GM21737 (cell line): ENCODE data around the gene SALL1.

Experiments
- ATAC-seq: cut with Tn5 transposase; IDR thresholded peaks from one replicate; pipeline ENCODE4 v1.9.1; 2021; ENCODE audit warnings: mild to moderate bottlenecking, moderate library complexity; ENCODE audit not compliant: unreplicated experiment

The SALL1 gene

DNA sequence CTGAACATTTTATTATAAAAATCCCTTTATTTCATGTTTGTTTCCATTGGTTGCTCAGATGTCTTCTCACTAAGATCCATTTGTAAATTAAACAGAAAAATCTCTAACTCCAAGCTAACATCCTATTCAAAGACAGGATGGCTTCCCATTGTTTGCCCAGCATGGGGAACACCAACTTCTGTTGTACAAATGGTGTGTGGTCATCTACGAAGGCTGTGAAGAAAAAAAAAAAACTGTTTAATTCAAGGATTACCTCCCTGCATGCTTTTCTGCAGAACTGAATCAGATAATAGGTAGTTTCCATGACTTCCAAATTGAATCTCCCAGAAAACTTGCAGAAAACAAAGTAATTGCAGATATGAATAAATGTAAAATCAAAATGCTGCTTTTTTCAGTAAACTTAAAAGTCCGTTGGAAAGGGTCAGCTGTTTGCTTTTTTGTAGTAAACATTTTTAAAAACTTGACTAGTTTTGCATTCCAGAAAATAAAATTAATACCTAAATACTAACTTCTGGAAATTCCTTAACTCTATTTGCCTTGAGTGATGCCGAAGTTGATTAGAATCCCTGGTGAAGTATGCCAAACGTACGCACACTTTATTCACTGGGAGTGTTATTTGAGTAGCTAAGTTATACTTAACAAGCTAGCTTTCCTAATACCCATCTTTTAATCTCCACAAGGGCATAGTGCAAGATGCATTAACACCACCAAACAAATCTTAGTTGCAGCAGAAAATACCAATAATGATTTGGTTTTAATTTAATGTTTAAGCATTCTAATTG lies 7.7 kb downstream of the SALL1 start:
- no peak for ATAC-seq

DNA sequence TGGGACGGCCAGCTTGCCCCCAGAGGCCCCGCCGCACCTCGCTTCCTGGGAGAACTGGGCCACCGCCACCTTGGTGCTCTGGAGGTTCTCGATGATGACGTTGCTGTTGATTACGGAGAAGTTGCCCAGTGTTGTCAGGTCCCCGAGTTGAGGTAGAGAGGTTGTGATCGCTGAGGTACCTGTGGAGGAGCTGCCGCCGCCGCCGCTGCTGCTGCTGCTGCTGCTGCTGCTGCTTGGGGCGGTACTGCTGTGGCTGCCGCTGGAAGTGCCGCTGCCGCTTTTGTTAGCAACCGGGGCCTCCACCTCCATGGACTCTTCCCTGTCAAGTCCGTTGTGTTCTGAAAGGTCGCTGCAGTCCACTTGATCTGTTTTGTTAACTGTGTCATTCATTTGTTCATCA lies 9.5 kb downstream of the SALL1 start:
- ATAC-seq = no peak

DNA sequence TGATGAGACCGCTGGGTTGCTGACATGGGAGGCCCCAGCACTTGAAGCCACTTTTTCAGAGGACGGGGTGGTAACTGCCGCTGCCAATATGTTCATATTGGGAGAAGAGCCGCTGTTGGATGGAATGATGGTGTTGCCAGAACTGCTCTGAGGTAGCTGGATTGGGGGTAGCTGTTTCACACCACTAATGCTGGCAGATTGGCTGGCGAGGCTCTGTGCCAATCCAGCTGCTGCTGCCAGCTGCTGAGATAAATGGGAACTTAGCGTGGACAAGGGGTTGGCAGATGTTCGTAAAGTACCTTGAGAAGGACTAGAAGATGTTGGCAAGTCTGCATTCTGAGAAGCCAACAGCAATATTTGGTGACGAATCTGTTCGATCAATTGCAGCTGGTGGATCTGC lies 10.0 kb downstream of the SALL1 start:
- no peak for ATAC-seq

DNA sequence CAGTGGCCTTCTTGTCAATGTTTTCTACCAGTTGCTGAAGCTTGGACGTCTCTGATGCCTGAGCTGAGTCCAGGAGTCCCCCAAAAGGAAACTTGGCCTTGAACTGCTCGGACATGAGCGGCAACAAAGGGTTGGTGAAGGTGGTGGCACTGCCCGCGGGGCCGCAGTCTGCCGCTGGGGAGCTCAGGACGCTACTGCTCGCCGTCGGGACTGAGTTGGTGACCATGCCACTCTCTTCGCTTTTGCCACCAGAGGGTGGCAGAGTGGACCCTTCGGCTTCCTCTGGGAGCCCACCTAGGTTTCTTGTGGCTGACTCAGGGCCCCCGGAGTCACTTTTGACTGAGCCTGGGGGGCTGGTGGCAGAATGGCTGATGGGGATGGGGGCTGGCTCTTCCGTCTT lies 11.0 kb downstream of the SALL1 start:
- no peak for ATAC-seq

DNA sequence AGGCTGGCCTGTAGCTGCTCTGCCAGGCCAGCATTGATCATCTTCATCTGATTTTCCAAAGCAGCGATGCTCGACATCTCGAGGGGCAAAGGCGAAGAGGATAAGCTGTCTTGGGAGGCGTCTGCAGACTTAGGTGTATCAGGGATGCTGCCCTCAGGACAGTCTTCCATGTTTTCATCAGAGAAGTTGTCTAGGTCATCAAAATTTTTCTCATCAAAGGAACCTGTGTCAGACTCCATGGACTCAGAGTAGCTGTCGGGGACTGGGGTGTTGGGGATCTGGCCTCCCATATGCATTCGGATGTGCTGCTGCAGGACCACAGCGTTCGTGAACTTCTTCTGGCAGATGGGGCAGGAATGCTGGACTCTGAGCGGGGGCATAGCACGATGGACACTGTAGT lies 11.5 kb downstream of the SALL1 start:
- no peak for ATAC-seq

DNA sequence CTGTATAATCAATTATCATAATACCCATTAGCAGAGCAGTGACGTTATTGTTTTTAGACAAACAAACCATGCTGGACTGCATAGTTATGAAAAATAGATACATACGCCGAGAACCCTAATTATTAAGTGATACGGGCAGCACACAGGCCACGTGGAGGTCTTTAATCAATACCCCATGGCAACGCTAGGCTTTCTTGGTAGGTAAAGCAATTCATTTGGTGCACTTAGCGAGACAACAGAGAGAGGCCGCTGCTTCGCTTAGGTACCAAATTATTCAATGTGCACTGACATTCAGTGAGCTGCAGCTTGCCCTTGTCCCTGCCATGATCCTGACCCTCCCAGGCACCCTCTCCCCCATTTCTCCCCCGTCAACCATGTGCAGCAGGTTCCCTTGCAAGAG lies 12.9 kb downstream of the SALL1 start:
- no peak for ATAC-seq

DNA sequence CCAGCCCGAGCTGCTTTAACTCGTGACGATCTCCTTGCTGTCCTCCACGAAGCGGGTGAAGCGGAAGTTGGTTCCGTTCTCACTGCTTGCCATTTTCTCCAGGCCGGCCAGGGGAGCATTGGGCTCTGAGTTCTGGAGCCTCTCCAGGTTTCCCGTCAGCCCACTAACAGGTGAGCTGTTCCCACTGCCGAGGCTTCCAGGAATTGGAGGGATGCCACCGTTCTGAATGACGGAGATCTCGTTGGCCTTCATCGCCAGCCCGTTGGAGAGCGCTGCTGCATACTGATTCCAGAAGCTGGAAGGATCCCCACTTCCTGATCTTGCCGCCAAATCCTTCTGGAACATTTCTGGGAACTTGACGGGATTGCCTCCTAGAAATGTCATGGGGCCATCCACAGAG lies 14.0 kb downstream of the SALL1 start:
- no peak for ATAC-seq

DNA sequence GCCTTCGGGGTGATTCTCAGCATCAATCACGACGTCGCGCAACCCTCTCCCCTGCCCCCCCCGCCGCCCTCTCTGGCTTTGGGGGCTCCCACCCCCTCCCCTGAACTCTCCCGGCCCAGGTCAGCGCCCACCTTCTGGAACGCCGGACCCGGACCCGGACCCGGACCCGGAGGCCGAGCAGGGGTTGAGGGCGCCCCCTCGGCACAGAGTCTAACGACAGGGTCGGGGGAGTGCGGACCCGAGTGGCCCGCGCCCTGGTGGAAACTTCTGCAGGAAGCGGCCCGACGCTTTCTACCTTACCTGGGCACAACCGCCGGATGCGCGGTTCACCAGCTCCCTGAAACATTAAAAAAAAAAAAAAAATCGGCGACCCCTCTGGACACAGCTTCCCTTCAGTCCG lies 16.2 kb downstream of the SALL1 start:
- ATAC-seq = no peak

DNA sequence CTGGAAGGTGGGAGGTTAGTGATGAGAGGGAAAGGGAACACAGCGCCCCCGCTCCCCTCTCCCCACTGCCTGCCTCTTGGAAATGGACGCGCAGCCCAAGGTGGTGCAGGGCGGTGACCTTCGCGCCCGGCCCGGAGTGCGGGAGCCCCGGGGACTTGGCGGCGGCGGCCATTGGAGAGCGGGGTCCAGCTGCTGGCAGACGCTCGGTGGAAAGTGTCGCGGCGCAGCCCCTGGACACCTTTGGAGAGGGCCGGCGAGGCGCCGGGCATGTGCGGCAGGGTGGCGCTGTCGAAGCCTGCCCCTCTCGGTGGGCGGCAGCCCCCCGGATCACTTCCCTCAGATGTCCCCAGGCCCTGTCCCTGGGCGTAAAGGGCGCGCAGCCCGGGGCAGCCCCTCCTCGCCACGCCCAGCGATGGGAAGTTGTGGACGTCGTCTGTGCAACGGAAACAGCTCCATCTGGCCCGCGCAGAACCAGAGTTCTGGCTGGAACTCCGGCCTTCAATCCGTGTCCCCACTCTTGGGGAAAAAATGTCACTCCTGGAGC lies 16.7 kb downstream of the SALL1 start:
- ATAC-seq = no peak

DNA sequence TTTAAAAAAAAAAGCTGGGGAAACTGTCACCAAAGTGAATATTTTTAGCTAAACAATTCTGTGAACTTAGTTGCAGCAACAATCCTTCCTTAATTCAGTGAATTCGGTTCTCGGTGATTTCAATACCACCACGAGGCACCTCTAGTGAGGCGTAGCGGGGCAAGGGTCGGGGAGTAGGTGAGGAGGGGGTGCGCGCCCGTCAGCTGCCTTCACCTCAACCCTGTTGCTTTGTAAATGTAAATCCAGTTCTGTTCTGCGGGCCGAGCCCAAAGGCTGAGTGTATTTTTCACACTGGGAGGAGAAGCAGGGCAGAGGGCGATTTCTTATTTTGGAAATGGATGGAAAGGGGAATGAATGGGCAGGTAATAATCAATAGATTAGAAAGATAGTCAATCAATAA lies 17.4 kb downstream of the SALL1 start:
- ATAC-seq = no peak

DNA sequence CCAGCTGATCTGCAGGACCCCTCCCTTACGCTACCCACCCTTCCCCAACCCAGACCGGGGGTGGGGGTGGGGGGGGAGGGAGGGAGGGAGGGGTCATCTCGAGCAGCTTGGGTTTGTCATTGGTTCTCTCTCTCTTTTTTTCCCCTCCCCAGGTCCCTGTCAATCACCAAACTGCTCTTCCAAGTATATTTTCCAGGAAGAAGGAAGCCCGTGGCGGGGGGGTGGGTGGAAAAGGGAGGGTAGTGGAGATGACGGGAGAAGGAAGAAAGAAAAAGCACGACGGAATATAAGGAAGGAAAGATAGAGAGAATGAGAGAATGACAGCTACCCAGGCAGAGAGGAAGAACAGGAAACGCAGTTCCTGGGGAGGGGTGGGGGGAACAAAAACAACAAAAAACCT lies 17.9 kb downstream of the SALL1 start:
- no peak for ATAC-seq

DNA sequence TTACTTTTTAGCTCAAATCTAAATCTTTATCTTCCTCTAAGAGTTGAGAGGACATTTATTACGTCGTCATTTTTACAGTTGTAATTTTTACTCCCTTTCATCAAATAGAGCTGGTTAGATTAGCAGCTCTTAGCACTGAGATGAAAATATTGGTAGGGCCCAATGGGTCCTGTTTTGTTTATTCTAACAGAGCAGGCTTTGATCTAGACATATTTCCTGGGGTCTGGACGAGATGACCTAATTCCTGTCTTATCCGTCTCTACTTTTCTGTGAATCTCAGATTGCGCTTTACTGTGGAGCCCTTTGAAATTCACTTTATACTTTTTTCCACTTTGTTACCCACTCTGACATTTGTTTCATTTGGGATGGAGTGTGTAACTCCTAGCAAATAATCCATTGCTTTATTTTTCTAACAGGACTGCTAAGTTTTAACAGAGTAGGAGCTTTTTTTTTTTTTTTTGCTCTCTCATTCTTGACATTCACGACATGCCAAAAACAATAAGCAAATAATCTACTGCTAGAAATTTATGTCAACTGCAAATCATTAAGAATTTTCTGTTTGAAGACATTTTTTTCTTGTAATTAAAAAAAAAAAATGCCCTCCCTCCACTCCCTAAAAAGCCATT lies 18.5 kb downstream of the SALL1 start:
- ATAC-seq = no peak

DNA sequence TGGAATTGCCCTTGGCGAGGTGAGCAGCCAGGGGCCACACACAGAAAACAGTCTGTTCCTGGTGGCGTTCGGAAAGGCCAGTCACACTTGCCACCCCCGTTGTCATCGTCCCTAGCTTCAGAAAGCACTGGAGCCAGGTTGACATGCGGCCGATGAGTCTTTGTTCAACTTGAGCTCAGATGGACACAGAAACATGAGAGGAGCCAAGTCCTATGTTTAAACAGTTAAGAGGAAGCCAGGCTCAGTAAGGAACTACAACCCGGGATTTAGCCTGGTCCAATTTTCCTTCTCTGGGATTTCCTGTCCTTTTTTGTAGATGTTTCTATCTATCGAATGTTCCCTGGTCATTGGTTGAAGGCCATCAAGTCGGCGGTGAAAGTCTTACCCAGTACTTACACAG lies 19.5 kb downstream of the SALL1 start:
- no peak for ATAC-seq

DNA sequence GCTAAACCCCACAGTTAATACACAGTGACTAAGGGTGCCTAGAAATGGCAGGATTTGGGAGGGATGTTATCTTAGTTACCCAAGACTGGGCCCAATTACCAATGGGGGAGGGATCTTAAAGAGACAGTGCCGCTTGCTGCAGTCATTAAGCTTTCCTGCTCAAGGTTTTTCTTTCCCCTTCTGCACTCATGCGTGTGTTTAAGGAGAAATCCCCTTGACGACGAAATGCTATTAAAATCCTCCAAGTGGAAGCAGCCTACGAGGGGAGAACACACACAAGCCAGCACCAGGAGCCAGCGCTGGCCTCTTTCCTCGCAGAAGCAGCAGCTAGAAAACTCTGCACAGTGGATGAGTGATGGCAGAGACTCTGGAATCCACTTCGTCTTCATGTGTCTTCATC lies 22.0 kb downstream of the SALL1 start:
- no peak for ATAC-seq

DNA sequence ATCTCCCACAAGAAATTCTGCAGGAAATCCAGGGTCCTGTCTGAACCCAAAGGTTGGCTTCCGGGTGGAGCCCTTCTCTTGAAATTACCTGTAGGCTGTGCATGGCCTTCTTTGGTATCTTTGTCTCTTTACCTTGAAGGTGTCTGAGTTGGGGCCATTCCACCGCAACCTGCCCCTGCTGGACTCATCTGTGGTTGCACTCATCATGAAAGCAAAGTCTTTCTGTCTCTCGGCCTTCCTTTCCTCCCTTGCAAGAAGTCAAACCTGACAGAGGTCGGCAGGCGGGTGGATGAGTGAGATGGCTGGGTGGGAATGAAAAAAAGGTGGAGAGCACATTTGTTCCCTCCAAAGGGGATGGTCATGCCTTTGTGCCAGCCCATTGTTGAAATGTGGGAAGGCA lies 25.1 kb downstream of the SALL1 start:
- no peak for ATAC-seq

DNA sequence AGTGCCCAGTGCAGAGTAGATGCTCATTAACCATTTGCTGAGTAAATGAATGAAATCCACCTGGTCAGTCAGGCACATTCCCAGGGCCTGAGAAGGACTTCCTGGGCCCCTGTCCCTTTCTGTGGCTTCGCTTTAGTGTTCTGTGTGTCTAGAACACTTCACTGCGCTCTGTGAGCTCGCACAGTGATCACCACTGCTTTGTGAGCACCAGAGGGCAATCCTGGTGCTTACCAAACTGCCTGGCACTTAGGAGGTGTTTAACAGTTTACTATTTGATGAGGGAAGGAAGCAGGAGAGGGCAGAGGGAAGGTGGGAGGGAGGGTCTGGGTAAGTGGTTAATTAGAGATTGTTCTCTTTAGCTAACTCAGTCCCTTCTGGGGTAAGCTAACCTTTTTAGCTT lies 26.2 kb downstream of the SALL1 start:
- no peak for ATAC-seq

DNA sequence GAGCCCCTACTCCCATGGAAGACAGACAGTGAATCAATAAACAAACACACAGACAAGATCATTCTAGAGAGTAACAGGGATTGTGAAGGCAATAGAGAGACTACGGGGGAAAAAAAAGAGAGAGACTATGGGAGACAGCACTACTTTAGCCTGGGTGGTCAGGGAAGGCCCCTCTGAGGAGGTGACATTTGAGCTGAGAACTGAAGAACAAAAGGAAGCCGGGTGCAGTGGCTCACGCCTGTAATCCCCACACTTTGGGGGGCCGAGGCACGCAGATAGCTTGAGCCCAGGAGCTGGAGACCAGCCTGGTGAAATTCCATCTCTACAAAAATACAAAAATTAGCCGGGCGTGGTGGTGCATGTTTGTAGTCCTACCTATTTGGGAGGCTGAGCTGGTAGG lies 29.2 kb downstream of the SALL1 start:
- ATAC-seq = no peak

DNA sequence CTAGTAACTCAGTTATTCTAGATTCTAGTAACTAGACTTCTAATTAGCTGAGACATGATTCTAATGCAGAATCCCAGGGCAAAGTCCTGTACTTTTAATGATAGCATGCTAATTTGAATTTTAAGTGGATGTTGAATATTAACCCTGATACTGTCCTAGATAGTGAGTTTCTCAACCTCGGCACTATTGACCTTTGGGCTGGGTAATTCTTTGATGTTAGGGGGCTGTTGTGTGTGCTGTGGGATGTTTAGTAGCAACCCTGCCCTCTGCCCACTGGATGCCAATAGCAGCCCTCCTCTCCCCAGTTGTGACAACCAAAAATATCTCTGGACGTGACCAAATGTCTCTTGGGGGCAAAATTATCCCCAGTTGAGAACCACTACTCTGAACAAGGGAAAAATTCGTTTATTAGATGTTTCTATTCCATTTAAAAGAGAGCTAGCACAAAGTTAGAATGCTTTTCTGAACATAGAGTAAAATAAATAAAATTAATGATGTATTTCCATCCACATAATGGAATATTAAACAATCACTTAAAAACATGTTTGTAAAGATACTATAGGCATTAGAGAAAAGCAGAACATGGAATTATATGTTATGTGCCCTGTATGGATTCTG lies 30.2 kb downstream of the SALL1 start:
- ATAC-seq = no peak

DNA sequence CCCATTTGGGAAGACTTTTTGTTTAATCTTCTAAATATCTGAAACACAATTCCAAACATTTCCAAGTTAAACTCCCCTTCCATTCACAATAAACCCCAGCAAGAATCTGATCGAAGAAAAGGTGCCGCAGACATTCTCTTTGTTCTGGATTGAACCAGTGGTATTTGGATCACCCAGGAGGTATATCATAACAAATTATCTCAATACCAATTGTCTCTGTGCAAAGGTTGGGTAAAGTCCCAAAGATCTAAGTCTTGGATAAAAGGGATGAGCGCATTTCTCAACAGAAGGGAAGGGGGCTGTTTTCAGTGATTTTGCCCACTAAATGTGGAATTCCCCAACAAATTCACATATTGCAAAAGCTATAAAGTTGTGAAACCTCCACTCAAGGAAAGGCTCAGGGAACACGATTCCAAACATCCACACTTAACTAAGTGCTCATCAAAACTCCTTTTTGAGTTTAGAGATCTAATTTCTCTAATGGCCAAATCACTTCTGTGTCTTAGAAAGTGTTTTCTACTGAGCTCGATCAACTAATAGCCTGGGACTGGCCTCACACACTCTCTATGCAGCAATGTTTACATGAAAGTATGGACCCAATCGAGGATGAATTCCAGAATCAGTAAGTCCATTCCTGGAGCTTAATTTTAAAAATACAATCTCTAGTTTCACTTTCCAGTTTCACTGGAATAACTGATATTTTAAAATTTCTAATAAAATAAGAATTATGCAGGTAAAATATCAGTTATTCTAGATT lies 30.9 kb downstream of the SALL1 start:
- no peak for ATAC-seq

DNA sequence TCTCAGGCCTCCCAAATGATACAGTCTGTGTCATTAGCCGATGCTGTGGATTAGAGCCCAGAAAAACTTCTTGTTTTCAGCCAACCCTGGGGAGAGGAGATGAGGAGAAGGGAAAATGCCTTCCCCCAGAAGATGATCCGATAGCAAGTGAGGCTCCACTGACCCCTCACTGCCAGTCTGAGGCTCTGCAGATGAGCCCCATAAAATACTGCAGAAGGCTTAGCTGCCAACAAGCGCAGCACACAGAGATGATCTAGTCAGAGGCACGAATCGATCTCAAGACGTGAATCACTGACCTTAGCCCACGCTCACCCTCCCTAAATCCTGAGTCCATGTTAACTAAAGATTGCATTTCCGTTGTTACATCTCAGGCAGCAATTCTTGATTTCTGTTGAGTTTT lies 31.5 kb downstream of the SALL1 start:
- no peak for ATAC-seq

DNA sequence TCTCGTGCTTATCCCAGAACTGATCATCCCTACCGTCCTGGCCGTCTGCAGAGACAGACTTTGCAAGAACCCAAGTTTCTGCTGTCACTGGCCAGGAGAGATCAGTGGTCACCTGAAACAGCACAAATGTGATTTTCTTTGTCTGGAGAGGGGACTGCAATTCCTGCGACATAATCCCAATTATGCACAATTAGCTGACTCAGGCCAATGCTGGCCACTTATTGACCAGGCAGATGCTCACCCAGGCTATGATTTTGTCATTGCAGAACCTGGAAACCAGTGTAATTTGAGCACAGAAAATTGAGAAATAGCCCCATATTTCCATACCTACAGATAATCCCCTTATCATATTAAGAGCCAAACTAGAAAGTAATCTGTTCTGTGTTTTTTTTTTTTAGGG lies 34.7 kb downstream of the SALL1 start:
- no peak for ATAC-seq
